Astrocyte (in vitro differentiated cells and primary cell): ENCODE data around the gene RBFOX2. TPM values are rescaled to one million over a fixed set of nuclear protein-coding genes. Genes with fewer than 3 reads are reported as not detected.

Experiments
- DNase-seq: peaks from one replicate; pipeline ENCODE4 v3.0.0-alpha.2; 2010; ENCODE audit warnings: low read depth
- FAIRE-seq: peaks from 2 replicates; lab custom pipeline; 2011; peaks lifted over from hg19 to GRCh38; lab: Jason Lieb, UNC
- H2AFZ ChIP-seq: 2 replicates; pipeline ENCODE4 v1.6.0; 2012; ENCODE audit warnings: low read depth, low read length, inconsistent platforms
- H3K27ac ChIP-seq: 2 replicates; pipeline ENCODE4 v1.5.1; 2011; ENCODE audit warnings: low read depth, low read length, inconsistent platforms
- H3K27me3 ChIP-seq: 2 replicates; pipeline ENCODE4 v1.6.0; 2011; ENCODE audit warnings: low read length, inconsistent platforms; ENCODE audit not compliant: insufficient read depth
- H3K36me3 ChIP-seq: 2 replicates; pipeline ENCODE4 v1.5.1; 2011; ENCODE audit warnings: low read length, inconsistent platforms; ENCODE audit not compliant: insufficient read depth
- H3K4me1 ChIP-seq: 2 replicates; pipeline ENCODE4 v1.5.1; 2011; ENCODE audit warnings: low read length, inconsistent platforms; ENCODE audit not compliant: insufficient read depth
- H3K4me2 ChIP-seq: 2 replicates; pipeline ENCODE4 v1.6.0; 2012; ENCODE audit warnings: low read length, inconsistent platforms
- H3K4me3 ChIP-seq: 2 replicates; pipeline ENCODE4 v1.5.1; 2011; ENCODE audit warnings: low read depth, mild to moderate bottlenecking, low read length, inconsistent platforms; ENCODE audit not compliant: insufficient read depth
- H3K79me2 ChIP-seq: 2 replicates; pipeline ENCODE4 v1.6.0; 2012; ENCODE audit warnings: mild to moderate bottlenecking, low read length, inconsistent platforms; ENCODE audit not compliant: insufficient read depth
- H3K9ac ChIP-seq: 2 replicates; pipeline ENCODE4 v1.6.0; 2012; ENCODE audit warnings: mild to moderate bottlenecking, low read length, inconsistent platforms
- H3K9me3 ChIP-seq: 2 replicates; pipeline ENCODE4 v1.5.1; 2012; ENCODE audit warnings: low read depth, mild to moderate bottlenecking, low read length, inconsistent platforms; ENCODE audit not compliant: insufficient read depth
- H4K20me1 ChIP-seq: 2 replicates; pipeline ENCODE4 v1.6.0; 2012; ENCODE audit warnings: low read length, inconsistent platforms; ENCODE audit not compliant: insufficient read depth
- H3K27ac Mint-ChIP-seq: one replicate; pipeline ENCODE4 v1.8.0; 2021; ENCODE audit warnings: mild to moderate bottlenecking, mixed read lengths; ENCODE audit not compliant: unreplicated experiment
- H3K27me3 Mint-ChIP-seq: one replicate; pipeline ENCODE4 v1.8.0; 2021; ENCODE audit warnings: low read depth, mixed read lengths; ENCODE audit not compliant: unreplicated experiment
- H3K36me3 Mint-ChIP-seq: one replicate; pipeline ENCODE4 v1.8.0; 2021; ENCODE audit warnings: low read depth, mixed read lengths; ENCODE audit not compliant: unreplicated experiment
- H3K4me1 Mint-ChIP-seq: one replicate; pipeline ENCODE4 v1.8.0; 2021; ENCODE audit warnings: low read depth, mixed read lengths; ENCODE audit not compliant: unreplicated experiment
- H3K4me3 Mint-ChIP-seq: one replicate; pipeline ENCODE4 v1.8.0; 2021; ENCODE audit warnings: mild to moderate bottlenecking, moderate library complexity, mixed read lengths; ENCODE audit not compliant: unreplicated experiment
- H3K9me3 Mint-ChIP-seq: one replicate; pipeline ENCODE4 v1.8.0; 2021; ENCODE audit warnings: mild to moderate bottlenecking, mixed read lengths; ENCODE audit not compliant: unreplicated experiment
- CTCF ChIP-seq: IDR thresholded peaks from 2 replicates; pipeline ENCODE4 v1.5.1; 2011; ENCODE audit warnings: low read depth, mild to moderate bottlenecking, inconsistent platforms, low read length, moderate library complexity; ENCODE audit not compliant: insufficient read depth
- EZH2 ChIP-seq: IDR thresholded peaks from 2 replicates; pipeline ENCODE4 v1.6.1; 2012; ENCODE audit warnings: mild to moderate bottlenecking, low read length, inconsistent platforms; ENCODE audit not compliant: insufficient read depth
- total RNA-seq: library from RNA; stranded (reverse); gene quantifications from 2 replicates; pipeline ENCODE4 v1.2.1, GENCODE V29; 2021

RBFOX2 gene
- total RNA-seq, 1 donor from 2014 or later, result 169 TPM

DNA sequence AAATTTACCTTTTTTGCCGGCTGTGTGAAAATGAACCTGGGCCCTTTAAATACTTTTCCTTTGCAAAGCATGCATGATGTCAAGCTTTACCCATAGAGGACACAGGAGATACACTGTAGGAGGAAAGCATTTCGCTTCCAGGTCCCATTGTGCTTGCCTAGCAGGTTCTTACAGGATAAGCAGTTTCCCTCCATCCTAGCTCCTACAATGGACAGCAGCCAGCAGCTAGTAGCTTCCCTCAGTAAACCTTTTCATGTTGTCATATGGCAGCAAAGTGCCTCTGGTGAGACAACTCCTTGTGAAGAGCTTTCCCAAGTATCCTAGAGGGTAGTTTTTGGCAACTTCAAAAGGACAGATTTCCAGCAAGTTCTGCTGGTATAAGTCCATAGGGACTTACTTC, 78.4 kb downstream of the RBFOX2 start:
- no peaks in the 10 kb centered on the region for H3K9me3 ChIP-seq
- H3K36me3 ChIP-seq, result no peaks in the 10 kb centered on the region
- H3K9me3 Mint-ChIP-seq, result no peaks in the 10 kb centered on the region
- no peaks in the 10 kb centered on the region for H3K36me3 Mint-ChIP-seq
- peaks cover 2% of the 10 kb centered on the region for H3K4me1 Mint-ChIP-seq
- no peak overlapping the region for H3K4me3 Mint-ChIP-seq
- H3K4me3 ChIP-seq, result no peak overlapping the region
- H3K27ac Mint-ChIP-seq, result no peak overlapping the region
- peaks cover 4% of the 10 kb centered on the region for H3K4me1 ChIP-seq
- DNase-seq (no peak), FAIRE-seq (no peak)
- no peak overlapping the region for H3K9ac ChIP-seq
- no peak overlapping the region for H3K27ac ChIP-seq
- H3K4me2 ChIP-seq, result no peak overlapping the region
- H2AFZ ChIP-seq, result no peak overlapping the region
- H3K27me3 ChIP-seq, result no peaks in the 10 kb centered on the region
- peaks cover 45% of the 10 kb centered on the region for H4K20me1 ChIP-seq
- H3K79me2 ChIP-seq, result peaks cover 43% of the 10 kb centered on the region
- no peak for TF ChIP-seq CTCF
- TF ChIP-seq EZH2, result no peak
- H3K27me3 Mint-ChIP-seq, result no peaks in the 10 kb centered on the region

DNA sequence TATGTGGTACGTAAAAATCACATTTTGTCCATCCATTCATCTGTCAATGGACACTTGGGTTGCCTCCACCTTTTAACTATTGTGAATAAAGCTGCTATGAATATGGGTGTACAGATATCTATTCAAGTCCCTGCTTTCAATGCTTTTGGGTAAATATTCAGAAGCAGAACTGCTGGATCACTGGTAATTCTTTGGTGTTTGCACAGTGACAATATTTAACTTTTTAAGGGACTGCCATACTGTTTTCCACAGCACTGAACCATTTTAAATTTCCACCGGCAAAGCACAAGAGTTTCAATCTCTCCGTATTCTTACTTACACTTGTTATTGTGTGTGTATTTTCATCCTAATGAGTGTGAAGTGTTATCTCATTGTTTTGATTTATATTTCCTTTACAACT, 79.4 kb downstream of the RBFOX2 start:
- Mint-ChIP-seq H3K9me3 (no peaks in the 10 kb centered on the region), H3K4me1 (peaks cover 2% of the 10 kb centered on the region), H3K4me3 (no peak overlapping the region), H3K36me3 (no peaks in the 10 kb centered on the region), H3K27me3 (no peaks in the 10 kb centered on the region), H3K27ac (no peak overlapping the region)
- H3K4me1 ChIP-seq, result peaks cover 4% of the 10 kb centered on the region
- H3K4me2 ChIP-seq, result no peak overlapping the region
- no peak for DNase-seq
- peaks cover 48% of the 10 kb centered on the region for H4K20me1 ChIP-seq
- no peaks in the 10 kb centered on the region for H3K27me3 ChIP-seq
- peaks cover 44% of the 10 kb centered on the region for H3K79me2 ChIP-seq
- H3K27ac ChIP-seq, result no peak overlapping the region
- H3K4me3 ChIP-seq, result no peak overlapping the region
- FAIRE-seq, result peak; percentile 23
- H2AFZ ChIP-seq, result no peak overlapping the region
- no peaks in the 10 kb centered on the region for H3K9me3 ChIP-seq
- TF ChIP-seq EZH2 (no peak), CTCF (no peak)
- H3K36me3 ChIP-seq, result no peaks in the 10 kb centered on the region
- H3K9ac ChIP-seq, result no peak overlapping the region

DNA sequence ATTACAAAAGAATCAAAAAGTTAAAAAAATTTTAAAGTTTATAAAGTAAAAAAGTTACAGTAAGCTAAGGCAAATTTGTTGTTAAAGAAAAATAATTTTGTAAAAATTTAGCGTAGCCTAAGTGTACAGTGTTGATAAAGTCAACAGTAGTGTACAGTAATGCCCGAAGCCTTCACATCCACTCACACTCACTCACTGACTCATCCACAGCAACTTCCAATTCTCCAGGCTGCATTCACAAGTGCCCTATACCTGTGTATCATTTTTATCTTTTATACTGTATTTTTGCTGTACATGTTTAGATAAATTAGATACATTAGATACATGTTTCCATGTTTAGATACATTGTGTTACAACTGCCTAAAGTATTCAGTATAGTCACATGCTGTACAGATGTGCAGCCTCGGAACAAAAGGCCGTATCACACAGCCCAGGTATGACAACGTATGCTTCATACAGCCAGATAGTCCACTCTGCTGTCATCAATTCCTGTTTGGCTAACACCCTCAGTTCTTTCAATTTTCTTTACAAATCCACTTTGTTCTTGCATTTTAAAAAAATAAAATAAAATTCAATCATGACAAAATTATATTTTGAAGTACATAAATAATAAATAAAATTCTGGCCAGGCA, 80.7 kb downstream of the RBFOX2 start:
- Histone ChIP-seq H3K4me3 (no peak overlapping the region), H3K27ac (no peak overlapping the region), H3K36me3 (no peaks in the 10 kb centered on the region), H3K4me1 (peaks cover 4% of the 10 kb centered on the region), H3K79me2 (peaks cover 44% of the 10 kb centered on the region), H3K9me3 (no peaks in the 10 kb centered on the region), H3K27me3 (no peaks in the 10 kb centered on the region), H3K9ac (no peak overlapping the region), H4K20me1 (peaks cover 51% of the 10 kb centered on the region), H3K4me2 (no peak overlapping the region), H2AFZ (no peak overlapping the region)
- DNase-seq (peak; percentile 55), FAIRE-seq (no peak)
- H3K36me3 Mint-ChIP-seq, result no peaks in the 10 kb centered on the region
- TF ChIP-seq CTCF (no peak), EZH2 (no peak)
- H3K27ac Mint-ChIP-seq, result no peak overlapping the region
- H3K4me1 Mint-ChIP-seq, result peaks cover 2% of the 10 kb centered on the region
- no peaks in the 10 kb centered on the region for H3K9me3 Mint-ChIP-seq
- no peak overlapping the region for H3K4me3 Mint-ChIP-seq
- H3K27me3 Mint-ChIP-seq, result no peaks in the 10 kb centered on the region
